ENCODE results near the gene P2RX5. TPM values are rescaled to one million over a fixed set of nuclear protein-coding genes. Genes with fewer than 3 reads are reported as not detected.
A peak's percentile ranks its signal among the peaks of the same experiment; 100 is the strongest.

The P2RX5 gene
- total RNA-seq, 1 donor from 2014 or later: 0.53 TPM

- no peak for DNase-seq (ENCODE audit: low read depth)
- TF ChIP-seq CTCF (IDR thresholded peaks at IDR 0.05; ENCODE audit: insufficient read depth, low read length, severe bottlenecking): no peak
- no peak overlapping the region for H3K4me3 ChIP-seq (ENCODE audit: low read depth, low read length)
- FAIRE-seq: peak; percentile 50
- peaks cover 15% of the 10 kb centered on the region for H3K36me3 ChIP-seq (ENCODE audit: control insufficient read depth, insufficient read depth, low read length)
- H3K27me3 ChIP-seq (ENCODE audit: control insufficient read depth, insufficient read depth, low read length): no peaks in the 10 kb centered on the region
Measured at GRCh38 chr17:3645310-3645709, 50.6 kb downstream of the P2RX5 start.

- no peak for TF ChIP-seq CTCF (IDR thresholded peaks at IDR 0.05; ENCODE audit: insufficient read depth, low read length, severe bottlenecking)
- H3K27me3 ChIP-seq (ENCODE audit: control insufficient read depth, insufficient read depth, low read length): no peaks in the 10 kb centered on the region
- FAIRE-seq (no peak), DNase-seq (ENCODE audit: low read depth) (no peak)
- peaks cover 12% of the 10 kb centered on the region for H3K36me3 ChIP-seq (ENCODE audit: control insufficient read depth, insufficient read depth, low read length)
- no peak overlapping the region for H3K4me3 ChIP-seq (ENCODE audit: low read depth, low read length)
Measured at GRCh38 chr17:3643889-3644349, 52.0 kb downstream of the P2RX5 start.

GRCh38 chr17:3641717-3642486 is 54.1 kb downstream of the P2RX5 start:
- no peak for FAIRE-seq
- Histone ChIP-seq H3K36me3 (ENCODE audit: control insufficient read depth, insufficient read depth, low read length) (peaks cover 11% of the 10 kb centered on the region), H3K4me3 (ENCODE audit: low read depth, low read length) (no peak overlapping the region), H3K27me3 (ENCODE audit: control insufficient read depth, insufficient read depth, low read length) (no peaks in the 10 kb centered on the region)
- DNase-seq (ENCODE audit: low read depth): no peak
- TF ChIP-seq CTCF (IDR thresholded peaks at IDR 0.05; ENCODE audit: insufficient read depth, low read length, severe bottlenecking): no peak

- Histone ChIP-seq H3K27me3 (ENCODE audit: control insufficient read depth, insufficient read depth, low read length) (no peaks in the 10 kb centered on the region), H3K4me3 (ENCODE audit: low read depth, low read length) (no peak overlapping the region), H3K36me3 (ENCODE audit: control insufficient read depth, insufficient read depth, low read length) (peaks cover 7% of the 10 kb centered on the region)
- no peak for FAIRE-seq
- no peak for TF ChIP-seq CTCF (IDR thresholded peaks at IDR 0.05; ENCODE audit: insufficient read depth, low read length, severe bottlenecking)
- DNase-seq (ENCODE audit: low read depth): no peak
Measured at GRCh38 chr17:3641014-3641413, 54.9 kb downstream of the P2RX5 start.

GRCh38 chr17:3639981-3640596 is 55.9 kb downstream of the P2RX5 start:
- TF ChIP-seq CTCF (IDR thresholded peaks at IDR 0.05; ENCODE audit: insufficient read depth, low read length, severe bottlenecking): no peak
- DNase-seq (ENCODE audit: low read depth) (no peak), FAIRE-seq (no peak)
- no peaks in the 10 kb centered on the region for H3K27me3 ChIP-seq (ENCODE audit: control insufficient read depth, insufficient read depth, low read length)
- H3K4me3 ChIP-seq (ENCODE audit: low read depth, low read length): no peak overlapping the region
- peaks cover 4% of the 10 kb centered on the region for H3K36me3 ChIP-seq (ENCODE audit: control insufficient read depth, insufficient read depth, low read length)

All from bronchial epithelial cell (primary cell).